ENCODE measurements around the gene NT5C1A. TPM values are rescaled to one million over a fixed set of nuclear protein-coding genes. Genes with fewer than 3 reads are reported as not detected.

Gene NT5C1A
- total and polyA plus RNA-seq, 2 donors (not counting 1 experiment from before 2014, with no cell fraction given), result not detected

GRCh38 chr1:39713557-39713956 is 41.6 kb upstream of the NT5C1A start:
- 91% methylated on average over 4 of the region's 5 CpGs for WGBS (ENCODE audit: insufficient coverage)
- Histone ChIP-seq H3K4me1 (ENCODE audit: control insufficient read depth in 2 of 2, insufficient read depth in 2 of 2, low read length in 2 of 2) (no peaks in the 10 kb centered on the region), H3K79me2 (ENCODE audit: control insufficient read depth, insufficient read depth, low read length) (no peaks in the 10 kb centered on the region), H3K9me3 (ENCODE audit: control extremely low read depth in 1 of 3, control insufficient read depth in 2 of 3, insufficient read depth in 1 of 3, low read length in 2 of 3) (no peaks in the 10 kb centered on the region), H4K20me1 (ENCODE audit: control insufficient read depth, insufficient read depth, low read length, poor library complexity, severe bottlenecking) (no peaks in the 10 kb centered on the region), H3K27me3 (replicated peaks in 1 of 4; ENCODE audit: control extremely low read depth in 1 of 4, control insufficient read depth in 3 of 4, insufficient read depth in 4 of 4, low read length in 3 of 4) (peaks cover 0 to 13% (median 11%) of the 10 kb centered on the region in 4 experiments), H3K4me2 (replicated peaks; ENCODE audit: low read depth, low read length, poor library complexity, severe bottlenecking) (no peak overlapping the region), H3K27ac (ENCODE audit: low read length in 2 of 2) (no peak overlapping the region), H2AFZ (ENCODE audit: insufficient read depth, low read depth, low read length, poor library complexity, severe bottlenecking) (no peak overlapping the region), H3K36me3 (replicated peaks in 1 of 2; ENCODE audit: control extremely low read depth in 1 of 2, control insufficient read depth in 1 of 2, extremely low read depth in 1 of 2, insufficient read depth in 2 of 2, low read length in 1 of 2) (no peaks in the 10 kb centered on the region), H3K4me3 (ENCODE audit: control extremely low read depth in 1 of 5, extremely low read depth in 1 of 5, insufficient read depth in 1 of 5, low read depth in 2 of 5, low read length in 4 of 5) (no peak overlapping the region), H3K9ac (ENCODE audit: low read length) (no peak overlapping the region)
- ATAC-seq (ENCODE audit: low read depth) (no peak), DNase-seq (no peak)
- peaks cover 49% of the 10 kb centered on the region for H3K27me3 Mint-ChIP-seq
- no peak overlapping the region for H3K27ac Mint-ChIP-seq
- CTCF ChIA-PET, result interaction anchor here (0.7 to 2.0 kb wide), 4 partner anchors 12 to 107 kb away, joined by 3 to 6 read pairs (median 4); no protein-coding TSS in a partner anchor
- intact Hi-C loops (cut with micrococcal nuclease), result no loop called here
- no peak overlapping the region for H3K4me3 Mint-ChIP-seq
- POLR2A ChIA-PET, result no interaction called here
- TF ChIP-seq, protein P1, sequence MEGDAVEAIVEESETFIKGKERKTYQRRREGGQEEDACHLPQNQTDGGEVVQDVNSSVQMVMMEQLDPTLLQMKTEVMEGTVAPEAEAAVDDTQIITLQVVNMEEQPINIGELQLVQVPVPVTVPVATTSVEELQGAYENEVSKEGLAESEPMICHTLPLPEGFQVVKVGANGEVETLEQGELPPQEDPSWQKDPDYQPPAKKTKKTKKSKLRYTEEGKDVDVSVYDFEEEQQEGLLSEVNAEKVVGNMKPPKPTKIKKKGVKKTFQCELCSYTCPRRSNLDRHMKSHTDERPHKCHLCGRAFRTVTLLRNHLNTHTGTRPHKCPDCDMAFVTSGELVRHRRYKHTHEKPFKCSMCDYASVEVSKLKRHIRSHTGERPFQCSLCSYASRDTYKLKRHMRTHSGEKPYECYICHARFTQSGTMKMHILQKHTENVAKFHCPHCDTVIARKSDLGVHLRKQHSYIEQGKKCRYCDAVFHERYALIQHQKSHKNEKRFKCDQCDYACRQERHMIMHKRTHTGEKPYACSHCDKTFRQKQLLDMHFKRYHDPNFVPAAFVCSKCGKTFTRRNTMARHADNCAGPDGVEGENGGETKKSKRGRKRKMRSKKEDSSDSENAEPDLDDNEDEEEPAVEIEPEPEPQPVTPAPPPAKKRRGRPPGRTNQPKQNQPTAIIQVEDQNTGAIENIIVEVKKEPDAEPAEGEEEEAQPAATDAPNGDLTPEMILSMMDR (IDR thresholded peaks at IDR 0.05), result no peak
- no peak for TF ChIP-seq EZH2 (IDR thresholded peaks at IDR 0.05; ENCODE audit: borderline replicate concordance, insufficient read depth, low read depth, low read length, poor library complexity, severe bottlenecking)
- no peaks in the 10 kb centered on the region for H3K9me3 Mint-ChIP-seq (ENCODE audit: insufficient read depth)
- no peaks in the 10 kb centered on the region for H3K4me1 Mint-ChIP-seq

GRCh38 chr1:39711966-39712340 is 40.0 kb upstream of the NT5C1A start:
- peaks cover 0 to 9% (median 2%) of the 10 kb centered on the region in 4 experiments for H3K27me3 ChIP-seq (replicated peaks in 1 of 4; ENCODE audit: control extremely low read depth in 1 of 4, control insufficient read depth in 3 of 4, insufficient read depth in 4 of 4, low read length in 3 of 4)
- ChIA-PET POLR2A (no interaction called here), CTCF (interaction anchor here (0.6 to 2.0 kb wide), 2 partner anchors 8 to 13 kb away, joined by 3 to 6 read pairs; no protein-coding TSS in a partner anchor)
- H4K20me1 ChIP-seq (ENCODE audit: control insufficient read depth, insufficient read depth, low read length, poor library complexity, severe bottlenecking), result no peaks in the 10 kb centered on the region
- 86% methylated on average over 5 of the region's 6 CpGs for WGBS (ENCODE audit: insufficient coverage)
- no peaks in the 10 kb centered on the region for H3K36me3 ChIP-seq (replicated peaks in 1 of 2; ENCODE audit: control extremely low read depth in 1 of 2, control insufficient read depth in 1 of 2, extremely low read depth in 1 of 2, insufficient read depth in 2 of 2, low read length in 1 of 2)
- H3K4me3 Mint-ChIP-seq, result no peak overlapping the region
- no peak overlapping the region for H2AFZ ChIP-seq (ENCODE audit: insufficient read depth, low read depth, low read length, poor library complexity, severe bottlenecking)
- DNase-seq, result no peak
- H3K9ac ChIP-seq (ENCODE audit: low read length), result no peak overlapping the region
- no peak for TF ChIP-seq EZH2 (IDR thresholded peaks at IDR 0.05; ENCODE audit: borderline replicate concordance, insufficient read depth, low read depth, low read length, poor library complexity, severe bottlenecking)
- TF ChIP-seq, protein P1 (IDR thresholded peaks at IDR 0.05), result no peak
- no peaks in the 10 kb centered on the region for H3K4me1 Mint-ChIP-seq
- no peaks in the 10 kb centered on the region for H3K9me3 Mint-ChIP-seq (ENCODE audit: insufficient read depth)
- no peak overlapping the region for H3K27ac ChIP-seq (ENCODE audit: low read length in 2 of 2)
- H3K4me2 ChIP-seq (replicated peaks; ENCODE audit: low read depth, low read length, poor library complexity, severe bottlenecking), result no peak overlapping the region
- no peak for ATAC-seq (ENCODE audit: low read depth)
- intact Hi-C loops (cut with micrococcal nuclease), result no loop called here
- no peak overlapping the region for H3K4me3 ChIP-seq (ENCODE audit: control extremely low read depth in 1 of 5, extremely low read depth in 1 of 5, insufficient read depth in 1 of 5, low read depth in 2 of 5, low read length in 4 of 5)
- no peaks in the 10 kb centered on the region for H3K4me1 ChIP-seq (ENCODE audit: control insufficient read depth in 2 of 2, insufficient read depth in 2 of 2, low read length in 2 of 2)
- H3K27ac Mint-ChIP-seq, result no peak overlapping the region
- H3K9me3 ChIP-seq (ENCODE audit: control extremely low read depth in 1 of 3, control insufficient read depth in 2 of 3, insufficient read depth in 1 of 3, low read length in 2 of 3), result no peaks in the 10 kb centered on the region
- no peaks in the 10 kb centered on the region for H3K79me2 ChIP-seq (ENCODE audit: control insufficient read depth, insufficient read depth, low read length)
- peaks cover 38% of the 10 kb centered on the region for H3K27me3 Mint-ChIP-seq
